Heart left ventricle (tissue), 16 donors: ENCODE measurements around the gene CCNY. TPM values are rescaled to one million over a fixed set of nuclear protein-coding genes. Genes with fewer than 3 reads are reported as not detected.

Experiments used
- ATAC-seq, 4 donors: fragments of 200-7000 bp; cut with Tn5 transposase; one replicate each; pipeline ENCODE4 v1.9.1; 2020 to 2022; ENCODE audit warnings: moderate library complexity in 4 of 4, mild to moderate bottlenecking in 3 of 4, moderate number of reproducible peaks in 1 of 4
- DNase-seq, 5 donors: peaks; one replicate each; pipeline ENCODE4 v3.0.0-alpha.2; 2020
- H3K27ac ChIP-seq, 12 donors: fragments of 200-600 bp; sonication (generic) in 4 of 12; one replicate each; pipeline versions ENCODE4 v1.5.0 to v1.8.0; 2016 to 2022; ENCODE audit warnings: mild to moderate bottlenecking in 2 of 12
- H3K27me3 ChIP-seq, 9 donors: fragments of 200-600 bp; sonication (generic) in 2 of 9; one replicate each; pipeline versions ENCODE4 v1.5.1 to v1.8.0; 2016 to 2022; ENCODE audit warnings: mild to moderate bottlenecking in 3 of 9
- H3K36me3 ChIP-seq, 9 donors: fragments of 200-600 bp; sonication (generic) in 2 of 9; one replicate each; pipeline versions ENCODE4 v1.5.0 to v1.8.0; 2018 to 2022; ENCODE audit warnings: mild to moderate bottlenecking in 2 of 9
- H3K4me1 ChIP-seq, 12 donors: fragments of 200-600 bp; sonication (generic) in 4 of 12; one replicate each; pipeline versions ENCODE4 v1.5.0 to v1.8.0; 2016 to 2022; ENCODE audit warnings: mild to moderate bottlenecking in 3 of 12
- H3K4me3 ChIP-seq, 12 donors: fragments of 200-600 bp; sonication (generic) in 4 of 12; one replicate each; pipeline versions ENCODE4 v1.5.0 to v1.8.0; 2017 to 2022; ENCODE audit warnings: mild to moderate bottlenecking in 9 of 12, moderate library complexity in 4 of 12
- H3K9me3 ChIP-seq, 12 donors: fragments of 200-600 bp; sonication (generic) in 4 of 12; one replicate each; pipeline versions ENCODE4 v1.5.0 to v1.8.0; 2016 to 2022; ENCODE audit warnings: mild to moderate bottlenecking in 1 of 12
- POLR2A ChIP-seq, 2 donors: fragments of 450-650 bp; IDR thresholded peaks; one replicate each; pipeline ENCODE4 v1.6.1; 2017; ENCODE audit warnings: antibody characterized with exemption in 2 of 2, mild to moderate bottlenecking in 2 of 2, moderate library complexity in 2 of 2
- WGBS, 4 donors: extraction: QIAGEN DNeasy Blood & Tissue Kit in 2 of 4; methylation state at CpG; one replicate each; pipeline versions ENCODE4 v1.1.5 to v1.1.7; 2013 to 2018; 5-methylcytosine and 5-hydroxymethylcytosine counted together
- intact Hi-C, 10 donors: fragments of 100-400 bp; cut with DNase I; formaldehyde crosslinking; loops; one replicate each; pipeline versions ENCODE4 v1.11.1 to v1.14.2; 2022
- polyA plus RNA-seq, 2 donors: library from polyadenylated mRNA; stranded (reverse); fragments of 200-250 nt; gene quantifications; one replicate each; pipeline ENCODE4 v1.2.3, GENCODE V29; 2013
- total RNA-seq, 9 donors: library from RNA; depleted of rRNA in 2 of 9; stranded (reverse); fragments of >200 nt in 2 of 9; fragmentation: NEBNext Ultra II Directional in 3 of 9; extraction: Animal tissue kit (Norgen Biotek cat#: 25700) in 3 of 9; gene quantifications; one replicate each; pipeline versions ENCODE4 v1.1.0 to v1.2.4, GENCODE V29; 2016 to 2023
- TF ChIP-seq, protein P1 (sequence below), 12 donors: fragments of 200-600 bp; sonication (generic) in 4 of 12; IDR thresholded peaks; one replicate each; pipeline versions ENCODE4 v1.5.0 to v1.8.0; 2018 to 2022; ENCODE audit warnings: antibody characterized with exemption in 12 of 12, mild to moderate bottlenecking in 5 of 12
- donor health status: ischemic (EF 13 %, LVEDD 7.1; RV severe dilation, severe dysfunction).
- donor health status: healthy with polysubstance abuse.
- donor health status: DM: no; HTN: yes; CAD: no.
- donor health status: DM: no; HTN: no; CAD: no.
- donor health status: ischemic (EF 25% LVEDD 6.9; RV normal size, moderate dysfunction).
- donor health status: ischemic (EF 25% LVEDD 5.7; RV mildly dilated, moderate dysfunction).
- donor health status: healthy.
- donor health status: DM: yes; HTN: yes; CAD: no.
- donor health status: ischemic (EF 35%, LVEDD 5.7; RV mildly dilated, moderate dysfunction).
- donor health status: nonischemic (EF 11% LVEDD 7.7; RV severe dilation, severe dysfunction).
- donor health status: DM: yes; HTN: yes; CAD: no.
- donor health status: PGD.
- donor health status: ischemic (EF 29% LVEDD 5.4; RV normal size, mild dysfunction).
- donor health status: nonischemic (EF 23%, LVEDD 6.1; RV moderate dilation, normal function).

CCNY gene
- total and polyA plus RNA-seq, 11 donors: 26.4 to 106 (median 80.7) TPM

DNA sequence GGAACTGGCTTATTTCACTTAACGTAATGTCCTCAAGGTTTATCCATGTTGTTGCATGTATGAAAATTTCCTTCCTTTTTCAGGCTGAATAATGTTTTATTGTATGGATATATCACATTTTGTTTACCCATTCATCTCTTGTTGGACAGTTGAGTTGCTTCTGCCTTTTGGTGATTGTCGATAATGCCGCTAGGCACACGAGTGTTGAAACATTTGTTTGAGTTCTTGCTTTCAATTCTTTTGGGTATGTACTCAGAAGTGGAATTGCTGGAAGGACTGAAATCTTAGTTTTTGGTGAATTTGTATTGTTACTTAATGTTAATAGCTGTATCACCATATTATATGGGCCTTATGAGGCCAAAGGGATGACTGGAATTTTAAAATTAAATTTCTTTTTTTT lies 23.6 kb downstream of the CCNY start:
- no peaks in the 10 kb centered on the region for H3K9me3 ChIP-seq
- H3K4me1 ChIP-seq: peaks cover 0 to 58% (median 35%) of the 10 kb centered on the region in 12 donors
- intact Hi-C loops: no loop called here
- H3K27ac ChIP-seq: no peak overlapping the region
- TF ChIP-seq, protein P1, sequence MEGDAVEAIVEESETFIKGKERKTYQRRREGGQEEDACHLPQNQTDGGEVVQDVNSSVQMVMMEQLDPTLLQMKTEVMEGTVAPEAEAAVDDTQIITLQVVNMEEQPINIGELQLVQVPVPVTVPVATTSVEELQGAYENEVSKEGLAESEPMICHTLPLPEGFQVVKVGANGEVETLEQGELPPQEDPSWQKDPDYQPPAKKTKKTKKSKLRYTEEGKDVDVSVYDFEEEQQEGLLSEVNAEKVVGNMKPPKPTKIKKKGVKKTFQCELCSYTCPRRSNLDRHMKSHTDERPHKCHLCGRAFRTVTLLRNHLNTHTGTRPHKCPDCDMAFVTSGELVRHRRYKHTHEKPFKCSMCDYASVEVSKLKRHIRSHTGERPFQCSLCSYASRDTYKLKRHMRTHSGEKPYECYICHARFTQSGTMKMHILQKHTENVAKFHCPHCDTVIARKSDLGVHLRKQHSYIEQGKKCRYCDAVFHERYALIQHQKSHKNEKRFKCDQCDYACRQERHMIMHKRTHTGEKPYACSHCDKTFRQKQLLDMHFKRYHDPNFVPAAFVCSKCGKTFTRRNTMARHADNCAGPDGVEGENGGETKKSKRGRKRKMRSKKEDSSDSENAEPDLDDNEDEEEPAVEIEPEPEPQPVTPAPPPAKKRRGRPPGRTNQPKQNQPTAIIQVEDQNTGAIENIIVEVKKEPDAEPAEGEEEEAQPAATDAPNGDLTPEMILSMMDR (IDR thresholded peaks at IDR 0.05): no peak
- TF ChIP-seq POLR2A (IDR thresholded peaks at IDR 0.05): no peak
- no peak overlapping the region for H3K4me3 ChIP-seq
- 94 to 97% (median 96%) methylated on average over 4 of the region's 4 CpGs for WGBS, 4 donors
- no peaks in the 10 kb centered on the region for H3K27me3 ChIP-seq
- DNase-seq (no peak), ATAC-seq (no peak)
- no peaks in the 10 kb centered on the region for H3K36me3 ChIP-seq

DNA sequence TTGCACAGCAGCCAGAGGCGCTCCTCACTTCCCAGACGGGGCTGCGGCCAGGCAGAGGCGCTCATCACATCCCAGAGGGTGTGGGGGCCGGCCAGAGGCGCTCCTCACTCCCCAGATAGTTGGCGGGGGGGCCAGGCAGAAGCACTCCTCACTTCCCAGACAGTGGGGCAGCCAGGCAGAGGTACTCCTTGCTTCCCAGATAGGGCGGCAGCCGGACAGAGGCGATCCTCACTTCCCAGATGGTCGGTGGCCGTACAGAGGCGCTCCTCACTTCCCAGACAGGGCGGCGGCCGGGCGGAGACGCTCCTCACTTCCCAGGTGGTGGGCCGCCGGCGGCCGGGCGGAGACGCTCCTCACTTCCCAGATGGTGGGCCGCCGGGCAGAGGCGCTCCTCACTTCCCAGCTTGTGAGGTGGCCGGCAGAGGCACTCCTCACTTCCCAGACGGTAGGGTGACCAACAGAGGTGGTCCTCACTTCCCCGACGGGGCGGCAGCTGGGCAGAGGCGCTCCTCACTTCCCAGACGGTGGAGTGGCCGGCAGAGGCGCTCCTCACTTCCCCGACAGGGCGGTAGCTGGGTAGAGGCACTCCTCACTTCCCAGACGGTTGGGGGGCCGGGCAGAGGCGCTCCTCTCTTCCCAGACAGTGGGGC lies 26.5 kb downstream of the CCNY start:
- H3K27me3 ChIP-seq: no peaks in the 10 kb centered on the region
- ATAC-seq: peak in 2 of 4 donors; percentile 20 to 31
- no peak overlapping the region for H3K4me3 ChIP-seq
- H3K27ac ChIP-seq: no peak overlapping the region
- peaks cover 0 to 62% (median 44%) of the 10 kb centered on the region in 12 donors for H3K4me1 ChIP-seq
- DNase-seq: no peak
- H3K9me3 ChIP-seq: no peaks in the 10 kb centered on the region
- no peak for TF ChIP-seq POLR2A (IDR thresholded peaks at IDR 0.05)
- TF ChIP-seq, protein P1 (IDR thresholded peaks at IDR 0.05): no peak
- 95 to 98% (median 96%) methylated on average over 26 to 41 of the region's 41 CpGs for WGBS, 4 donors
- intact Hi-C loops: no loop called here
- no peaks in the 10 kb centered on the region for H3K36me3 ChIP-seq

DNA sequence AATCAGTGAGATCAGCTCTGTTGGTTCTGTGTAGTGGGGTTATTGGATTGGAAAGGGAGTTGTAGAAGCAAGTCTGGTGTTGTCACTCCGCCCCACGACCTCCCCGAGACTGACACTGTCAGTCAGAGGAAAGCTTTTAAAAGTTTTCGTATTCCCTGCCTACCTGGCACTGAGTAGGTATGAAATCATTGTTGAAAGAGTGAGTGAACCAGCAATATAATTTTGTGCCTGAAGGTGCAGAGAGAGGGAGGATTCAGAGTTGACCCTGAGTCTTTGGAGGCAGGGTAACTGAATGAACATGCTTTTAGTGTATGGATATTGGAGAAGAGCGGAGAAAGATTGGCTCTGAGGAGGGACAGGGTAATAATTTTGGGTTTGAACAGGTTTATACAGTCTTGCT lies 27.3 kb downstream of the CCNY start:
- no peak overlapping the region for H3K27ac ChIP-seq
- TF ChIP-seq, protein P1 (IDR thresholded peaks at IDR 0.05): no peak
- TF ChIP-seq POLR2A (IDR thresholded peaks at IDR 0.05): no peak
- H3K9me3 ChIP-seq: no peaks in the 10 kb centered on the region
- no peak overlapping the region for H3K4me3 ChIP-seq
- ATAC-seq (no peak), DNase-seq (no peak)
- intact Hi-C loops: no loop called here
- no peaks in the 10 kb centered on the region for H3K36me3 ChIP-seq
- peaks cover 2 to 64% (median 44%) of the 10 kb centered on the region in 12 donors for H3K4me1 ChIP-seq
- no peaks in the 10 kb centered on the region for H3K27me3 ChIP-seq
- WGBS, 4 donors: 93 to 98% (median 98%) methylated on average over 5 of the region's 5 CpGs

DNA sequence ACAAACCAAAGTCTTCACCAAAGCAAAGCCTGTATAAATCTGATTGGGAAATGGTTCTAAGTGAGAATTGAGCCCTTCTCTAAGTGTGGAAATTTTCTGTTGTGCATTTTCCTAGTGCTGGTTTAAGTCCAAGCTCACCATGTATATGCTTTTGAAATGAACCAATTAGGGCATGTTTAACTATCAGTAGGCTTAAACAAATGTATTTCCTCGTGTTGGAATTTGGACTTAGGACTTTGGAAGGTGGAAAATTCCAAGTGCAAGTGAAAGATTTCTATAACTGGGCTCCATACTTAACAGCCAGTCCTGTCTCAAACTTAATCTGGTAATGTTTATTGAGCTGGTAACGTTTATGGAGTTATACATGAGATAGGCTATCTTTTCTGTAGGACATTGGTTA lies 28.5 kb downstream of the CCNY start:
- Histone ChIP-seq H3K9me3 (no peaks in the 10 kb centered on the region), H3K4me3 (no peak overlapping the region), H3K27ac (no peak overlapping the region), H3K36me3 (no peaks in the 10 kb centered on the region), H3K4me1 (peaks cover 5 to 67% (median 52%) of the 10 kb centered on the region in 12 donors), H3K27me3 (no peaks in the 10 kb centered on the region)
- ATAC-seq (no peak), DNase-seq (no peak)
- intact Hi-C loops: no loop called here
- TF ChIP-seq, protein P1 (IDR thresholded peaks at IDR 0.05): no peak
- TF ChIP-seq POLR2A (IDR thresholded peaks at IDR 0.05): no peak
- 24 to 33% (median 29%) methylated on average over 2 of the region's 2 CpGs for WGBS, 4 donors
